SHP77 treated with DMSO at 0.1 percent for 48 hours (cell line): ENCODE measurements around the gene ABLIM1.

Experiments
- DNase-seq: peaks from one replicate; lab custom pipeline; 2025; lab: John Stamatoyannopoulos, UW

ABLIM1 gene

GRCh38 chr10:114646426-114646825, 11.6 kb downstream of the ABLIM1 start:
- DNase-seq: no peak

GRCh38 chr10:114645706-114646105, 12.4 kb downstream of the ABLIM1 start:
- DNase-seq: no peak

- no peak for DNase-seq
These were observed 14.9 kb downstream of the ABLIM1 start for GRCh38 chr10:114643158-114643557.

GRCh38 chr10:114642729-114643128, 15.3 kb downstream of the ABLIM1 start:
- no peak for DNase-seq

- no peak for DNase-seq
These were observed 19.1 kb downstream of the ABLIM1 start for GRCh38 chr10:114638821-114639625.

- no peak for DNase-seq
These were observed 22.1 kb downstream of the ABLIM1 start for GRCh38 chr10:114635797-114636550.

- no peak for DNase-seq
These were observed 23.0 kb downstream of the ABLIM1 start for GRCh38 chr10:114635101-114635500.

- DNase-seq: no peak
These were observed 23.5 kb downstream of the ABLIM1 start for GRCh38 chr10:114634609-114634979.

GRCh38 chr10:114632869-114633715, 25.0 kb downstream of the ABLIM1 start:
- no peak for DNase-seq

GRCh38 chr10:114631666-114632417, 26.2 kb downstream of the ABLIM1 start:
- no peak for DNase-seq

- no peak for DNase-seq
These were observed 26.9 kb downstream of the ABLIM1 start for GRCh38 chr10:114631090-114631665.

GRCh38 chr10:114629824-114630730, 28.0 kb downstream of the ABLIM1 start:
- no peak for DNase-seq

GRCh38 chr10:114629083-114629823, 28.8 kb downstream of the ABLIM1 start:
- DNase-seq: no peak

GRCh38 chr10:114628106-114628505, 30.0 kb downstream of the ABLIM1 start:
- DNase-seq: no peak

GRCh38 chr10:114626841-114627240, 31.2 kb downstream of the ABLIM1 start:
- DNase-seq: no peak

GRCh38 chr10:114624951-114625780, 32.9 kb downstream of the ABLIM1 start:
- DNase-seq: no peak

- no peak for DNase-seq
These were observed 33.7 kb downstream of the ABLIM1 start for GRCh38 chr10:114624422-114624821.

GRCh38 chr10:114623661-114624294, 34.3 kb downstream of the ABLIM1 start:
- no peak for DNase-seq
